Neural cell (in vitro differentiated cells): Measurements from ENCODE around the gene ARPC4. TPM values are rescaled to one million over a fixed set of nuclear protein-coding genes. Genes with fewer than 3 reads are reported as not detected.

Experiments
- H2AFZ ChIP-seq: fragments of 200-600, 300-800 bp; sonication (generic), shearing (Covaris generic); 2 replicates; pipeline ENCODE4 v1.6.0; 2014; ENCODE audit warnings: low read depth, mild to moderate bottlenecking, antibody characterized with exemption, low read length, moderate library complexity
- H3F3A ChIP-seq: fragments of 200-600 bp; shearing (Covaris generic); 2 replicates; pipeline ENCODE4 v1.6.1; 2016; ENCODE audit warnings: mild to moderate bottlenecking, moderate library complexity, mixed read lengths, antibody characterized with exemption, low read length; ENCODE audit not compliant: insufficient read depth, poor library complexity, severe bottlenecking
- H3K27ac ChIP-seq: fragments of 200-600, 300-800 bp; sonication (generic), shearing (Covaris generic); 2 replicates; pipeline ENCODE4 v1.5.1; 2014; ENCODE audit warnings: mild to moderate bottlenecking, low read length, moderate library complexity
- H3K27me3 ChIP-seq: fragments of 300-800, 200-600 bp; sonication (generic), shearing (Covaris generic); 2 replicates; pipeline ENCODE4 v1.6.0; 2014; ENCODE audit warnings: mild to moderate bottlenecking, low read depth, low read length, moderate library complexity; ENCODE audit not compliant: insufficient read depth
- H3K36me3 ChIP-seq: fragments of 300-800, 200-600 bp; sonication (generic), shearing (Covaris generic); 2 replicates; pipeline ENCODE4 v1.5.1; 2014; ENCODE audit warnings: mild to moderate bottlenecking, antibody characterized with exemption, low read length, moderate library complexity; ENCODE audit not compliant: insufficient read depth
- H3K4me2 ChIP-seq: fragments of 300-800, 200-600 bp; sonication (generic), shearing (Covaris generic); 2 replicates; pipeline ENCODE4 v1.6.0; 2014; ENCODE audit warnings: mild to moderate bottlenecking, low read length
- H3K4me3 ChIP-seq: fragments of 300-800, 200-600 bp; sonication (generic), shearing (Covaris generic); 2 replicates; pipeline ENCODE4 v1.5.1; 2014; ENCODE audit warnings: mild to moderate bottlenecking, low read length, moderate library complexity
- H3K79me2 ChIP-seq: fragments of 200-600 bp; shearing (Covaris generic); replicated peaks from 2 replicates; pipeline ENCODE4 v1.6.0; 2014; ENCODE audit warnings: mild to moderate bottlenecking, low read length, moderate library complexity; ENCODE audit not compliant: insufficient read depth
- H3K9ac ChIP-seq: fragments of 300-800, 200-600 bp; sonication (generic), shearing (Covaris generic); 2 replicates; pipeline ENCODE4 v1.6.1; 2016; ENCODE audit warnings: mild to moderate bottlenecking, low read length, mixed read lengths
- H3K9me2 ChIP-seq: fragments of 200-600 bp; shearing (Covaris generic); 2 replicates; pipeline ENCODE4 v1.6.1; 2016; ENCODE audit warnings: mild to moderate bottlenecking, low read length, mixed read lengths; ENCODE audit not compliant: insufficient read depth
- H3K9me3 ChIP-seq: fragments of 200-600, 300-800 bp; sonication (generic), shearing (Covaris generic); 2 replicates; pipeline ENCODE4 v1.6.1; 2016; ENCODE audit warnings: mild to moderate bottlenecking, mixed run types, low read length, moderate library complexity, mixed read lengths
- H4K20me1 ChIP-seq: fragments of 200-600 bp; shearing (Covaris generic); 2 replicates; pipeline ENCODE4 v1.6.1; 2016; ENCODE audit warnings: mild to moderate bottlenecking, mixed run types; ENCODE audit not compliant: insufficient read depth
- EP300 ChIP-seq: fragments of 450-650 bp; conservative IDR thresholded peaks from 2 replicates; pipeline ENCODE4 v1.6.1; 2014; ENCODE audit warnings: antibody characterized with exemption, mild to moderate bottlenecking, moderate library complexity; ENCODE audit not compliant: poor library complexity, severe bottlenecking
- EZH2 ChIP-seq: fragments of 200-600, 300-800 bp; shearing (Covaris generic), sonication (generic); IDR thresholded peaks from 2 replicates; pipeline ENCODE4 v1.6.1; 2014; ENCODE audit warnings: antibody characterized with exemption, low read length, borderline replicate concordance, mild to moderate bottlenecking; ENCODE audit not compliant: insufficient read depth, poor library complexity, severe bottlenecking
- MXI1 ChIP-seq: fragments of 450-650 bp; conservative IDR thresholded peaks from 2 replicates; pipeline ENCODE4 v1.6.1; 2014; ENCODE audit warnings: antibody characterized with exemption, mild to moderate bottlenecking; ENCODE audit not compliant: poor library complexity, severe bottlenecking
- POLR2AphosphoS5 ChIP-seq: IDR thresholded peaks from 2 replicates; pipeline ENCODE4 v1.6.1; 2012
- RAD21 ChIP-seq: fragments of 450-650 bp; conservative IDR thresholded peaks from 2 replicates; pipeline ENCODE4 v1.6.1; 2014; ENCODE audit warnings: antibody characterized with exemption, mild to moderate bottlenecking, moderate library complexity
- SMC3 ChIP-seq: fragments of 450-650 bp; conservative IDR thresholded peaks from 2 replicates; pipeline ENCODE4 v1.6.1; 2014; ENCODE audit warnings: antibody characterized with exemption, mild to moderate bottlenecking, moderate library complexity; ENCODE audit not compliant: poor library complexity
- TAF1 ChIP-seq: IDR thresholded peaks from 2 replicates; pipeline ENCODE4 v1.6.1; 2012; ENCODE audit warnings: low read depth
- polyA plus RNA-seq: library from polyadenylated mRNA; depleted of rRNA; stranded (reverse); fragments of >200 nt; gene quantifications from 2 replicates; pipeline ENCODE4 v1.2.3, GENCODE V29; 2014
- TF ChIP-seq, protein P1 (sequence below): fragments of 450-650 bp; IDR thresholded peaks from 2 replicates; pipeline ENCODE4 v1.5.1; 2014; ENCODE audit warnings: antibody characterized with exemption, mild to moderate bottlenecking, moderate library complexity; ENCODE audit not compliant: poor library complexity, severe bottlenecking
- TF ChIP-seq, protein P2 (sequence below): IDR thresholded peaks from 2 replicates; pipeline ENCODE4 v1.6.1; 2012; ENCODE audit warnings: borderline replicate concordance

Gene ARPC4
- polyA plus RNA-seq, 1 donor from 2014 or later: 179 TPM

DNA sequence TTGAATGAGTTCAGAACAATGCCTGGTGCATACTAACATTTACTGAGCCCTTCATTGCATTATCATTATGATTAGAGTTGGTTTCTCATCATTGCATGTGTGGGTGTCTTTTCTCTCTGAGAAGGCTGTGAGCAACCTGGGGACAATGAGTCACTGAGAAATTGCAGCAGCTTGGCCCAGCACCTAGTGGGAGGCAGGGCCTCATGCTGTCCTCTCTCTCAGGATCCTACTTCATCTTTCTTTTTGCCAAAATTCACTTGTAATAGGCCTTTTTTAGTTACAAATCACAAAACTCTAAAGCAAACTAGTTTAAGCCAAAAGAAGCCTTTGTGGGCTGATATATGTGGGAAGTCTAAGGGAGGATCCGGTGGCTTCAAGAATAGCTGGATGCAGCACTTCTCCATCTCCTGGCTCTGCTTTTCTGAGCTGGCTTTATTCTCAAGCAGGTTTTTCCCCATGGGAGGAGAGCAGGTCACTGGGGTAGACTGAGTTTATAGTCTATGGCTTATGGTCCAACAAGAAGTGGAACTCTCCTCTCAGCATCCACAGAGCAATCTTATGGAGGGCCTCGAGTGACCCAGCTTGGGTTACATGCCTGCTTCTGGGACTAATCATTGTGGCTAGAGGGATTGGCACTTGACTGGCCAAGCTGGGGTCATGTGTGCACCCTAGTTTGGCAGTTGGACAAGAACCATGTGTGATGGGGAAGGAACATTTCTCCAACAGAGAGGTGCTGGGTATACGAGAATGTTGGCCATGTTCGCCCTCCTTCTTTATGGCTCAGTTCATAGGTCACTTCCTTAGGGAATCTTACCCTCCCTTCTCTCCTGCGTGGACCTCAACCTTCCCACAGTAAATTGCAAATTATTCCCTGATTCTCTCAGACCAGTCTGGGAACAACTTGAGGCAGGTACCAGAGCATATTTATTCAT lies 14.5 kb upstream of the ARPC4 start:
- H3K4me3 ChIP-seq: no peak overlapping the region
- H3F3A ChIP-seq: no peaks in the 10 kb centered on the region
- H3K27ac ChIP-seq: no peak overlapping the region
- H3K4me2 ChIP-seq: no peak overlapping the region
- H2AFZ ChIP-seq: no peak overlapping the region
- H3K9me3 ChIP-seq: no peaks in the 10 kb centered on the region
- H3K36me3 ChIP-seq: no peaks in the 10 kb centered on the region
- TF ChIP-seq TAF1 (no peak), RAD21 (no peak), EZH2 (no peak), POLR2AphosphoS5 (no peak), EP300 (no peak), MXI1 (no peak), SMC3 (no peak)
- TF ChIP-seq, protein P1, sequence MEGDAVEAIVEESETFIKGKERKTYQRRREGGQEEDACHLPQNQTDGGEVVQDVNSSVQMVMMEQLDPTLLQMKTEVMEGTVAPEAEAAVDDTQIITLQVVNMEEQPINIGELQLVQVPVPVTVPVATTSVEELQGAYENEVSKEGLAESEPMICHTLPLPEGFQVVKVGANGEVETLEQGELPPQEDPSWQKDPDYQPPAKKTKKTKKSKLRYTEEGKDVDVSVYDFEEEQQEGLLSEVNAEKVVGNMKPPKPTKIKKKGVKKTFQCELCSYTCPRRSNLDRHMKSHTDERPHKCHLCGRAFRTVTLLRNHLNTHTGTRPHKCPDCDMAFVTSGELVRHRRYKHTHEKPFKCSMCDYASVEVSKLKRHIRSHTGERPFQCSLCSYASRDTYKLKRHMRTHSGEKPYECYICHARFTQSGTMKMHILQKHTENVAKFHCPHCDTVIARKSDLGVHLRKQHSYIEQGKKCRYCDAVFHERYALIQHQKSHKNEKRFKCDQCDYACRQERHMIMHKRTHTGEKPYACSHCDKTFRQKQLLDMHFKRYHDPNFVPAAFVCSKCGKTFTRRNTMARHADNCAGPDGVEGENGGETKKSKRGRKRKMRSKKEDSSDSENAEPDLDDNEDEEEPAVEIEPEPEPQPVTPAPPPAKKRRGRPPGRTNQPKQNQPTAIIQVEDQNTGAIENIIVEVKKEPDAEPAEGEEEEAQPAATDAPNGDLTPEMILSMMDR: no peak
- TF ChIP-seq, protein P2, sequence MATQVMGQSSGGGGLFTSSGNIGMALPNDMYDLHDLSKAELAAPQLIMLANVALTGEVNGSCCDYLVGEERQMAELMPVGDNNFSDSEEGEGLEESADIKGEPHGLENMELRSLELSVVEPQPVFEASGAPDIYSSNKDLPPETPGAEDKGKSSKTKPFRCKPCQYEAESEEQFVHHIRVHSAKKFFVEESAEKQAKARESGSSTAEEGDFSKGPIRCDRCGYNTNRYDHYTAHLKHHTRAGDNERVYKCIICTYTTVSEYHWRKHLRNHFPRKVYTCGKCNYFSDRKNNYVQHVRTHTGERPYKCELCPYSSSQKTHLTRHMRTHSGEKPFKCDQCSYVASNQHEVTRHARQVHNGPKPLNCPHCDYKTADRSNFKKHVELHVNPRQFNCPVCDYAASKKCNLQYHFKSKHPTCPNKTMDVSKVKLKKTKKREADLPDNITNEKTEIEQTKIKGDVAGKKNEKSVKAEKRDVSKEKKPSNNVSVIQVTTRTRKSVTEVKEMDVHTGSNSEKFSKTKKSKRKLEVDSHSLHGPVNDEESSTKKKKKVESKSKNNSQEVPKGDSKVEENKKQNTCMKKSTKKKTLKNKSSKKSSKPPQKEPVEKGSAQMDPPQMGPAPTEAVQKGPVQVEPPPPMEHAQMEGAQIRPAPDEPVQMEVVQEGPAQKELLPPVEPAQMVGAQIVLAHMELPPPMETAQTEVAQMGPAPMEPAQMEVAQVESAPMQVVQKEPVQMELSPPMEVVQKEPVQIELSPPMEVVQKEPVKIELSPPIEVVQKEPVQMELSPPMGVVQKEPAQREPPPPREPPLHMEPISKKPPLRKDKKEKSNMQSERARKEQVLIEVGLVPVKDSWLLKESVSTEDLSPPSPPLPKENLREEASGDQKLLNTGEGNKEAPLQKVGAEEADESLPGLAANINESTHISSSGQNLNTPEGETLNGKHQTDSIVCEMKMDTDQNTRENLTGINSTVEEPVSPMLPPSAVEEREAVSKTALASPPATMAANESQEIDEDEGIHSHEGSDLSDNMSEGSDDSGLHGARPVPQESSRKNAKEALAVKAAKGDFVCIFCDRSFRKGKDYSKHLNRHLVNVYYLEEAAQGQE: no peak
- no peaks in the 10 kb centered on the region for H4K20me1 ChIP-seq
- H3K79me2 ChIP-seq: no peaks in the 10 kb centered on the region
- no peak overlapping the region for H3K9ac ChIP-seq
- H3K9me2 ChIP-seq: no peaks in the 10 kb centered on the region
- H3K27me3 ChIP-seq: no peaks in the 10 kb centered on the region

DNA sequence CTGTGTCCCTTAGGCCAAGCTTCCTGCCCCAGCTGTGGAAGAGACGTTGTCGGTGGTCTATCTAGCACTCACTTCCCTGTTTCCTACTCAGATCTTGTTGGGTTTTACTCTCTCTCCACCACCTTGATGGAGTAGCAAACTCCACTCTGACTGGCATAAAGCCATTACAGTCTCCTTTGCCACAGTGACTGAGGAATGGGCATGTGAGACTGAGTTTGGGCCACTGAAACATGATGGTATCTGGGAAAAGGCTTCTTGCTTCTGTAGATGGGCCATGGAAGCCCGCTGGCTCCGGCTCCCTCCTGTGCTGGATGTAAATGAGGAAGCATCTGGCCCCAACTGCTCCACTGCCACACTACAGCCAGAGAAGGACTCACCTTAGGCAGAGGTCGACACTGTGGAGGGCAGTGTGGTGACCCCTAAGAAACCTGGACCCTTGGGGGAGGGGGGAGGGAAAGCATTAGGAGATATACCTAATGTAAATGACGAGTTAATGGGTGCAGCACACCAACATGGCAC lies 13.7 kb upstream of the ARPC4 start:
- no peak overlapping the region for H3K9ac ChIP-seq
- no peaks in the 10 kb centered on the region for H3K79me2 ChIP-seq
- no peak for TF ChIP-seq RAD21
- TF ChIP-seq POLR2AphosphoS5: no peak
- TF ChIP-seq, protein P1: no peak
- no peak for TF ChIP-seq EZH2
- no peak for TF ChIP-seq TAF1
- no peak for TF ChIP-seq SMC3
- TF ChIP-seq MXI1: no peak
- TF ChIP-seq, protein P2: no peak
- no peak for TF ChIP-seq EP300
- H3K27ac ChIP-seq: no peak overlapping the region
- H4K20me1 ChIP-seq: no peaks in the 10 kb centered on the region
- no peaks in the 10 kb centered on the region for H3K9me3 ChIP-seq
- no peaks in the 10 kb centered on the region for H3K36me3 ChIP-seq
- H3K27me3 ChIP-seq: no peaks in the 10 kb centered on the region
- no peaks in the 10 kb centered on the region for H3K9me2 ChIP-seq
- no peak overlapping the region for H3K4me3 ChIP-seq
- no peak overlapping the region for H2AFZ ChIP-seq
- H3F3A ChIP-seq: no peaks in the 10 kb centered on the region
- H3K4me2 ChIP-seq: no peak overlapping the region
